IMR-90 (cell line): ENCODE results near the gene RPL26. TPM values are rescaled to one million over a fixed set of nuclear protein-coding genes. Genes with fewer than 3 reads are reported as not detected.

Experiments used
- ATAC-seq: fragments of 200-7000 bp; cut with Tn5 transposase; 2 replicates; pipeline ENCODE4 v1.9.1; 2020; ENCODE audit warnings: low read depth, mild to moderate bottlenecking, moderate library complexity
- BruUV-seq: library from RNA; stranded (reverse); fragments of 400-500 nt; replicated peaks from 2 replicates; lab custom pipeline; 2021; lab: Mats Ljungman, UMichigan
- CTCF ChIA-PET: fragments of 300-600 bp; formaldehyde crosslinking; extraction: SDS; loops from one replicate; lab custom pipeline; 2021; ENCODE audit warnings: antibody characterized with exemption; lab: Yijun Ruan, JAX
- POLR2A ChIA-PET: fragments of 300-600 bp; sonication (Branson Sonifier 250); formaldehyde crosslinking; loops from one replicate; lab custom pipeline; 2022; ENCODE audit warnings: antibody characterized with exemption; ENCODE audit not compliant: unreplicated experiment; lab: Charles Lee
- DNase-seq: peaks from one replicate; pipeline ENCODE4 v3.0.0; 2013
- H2AFZ ChIP-seq: replicated peaks from 2 replicates; pipeline ENCODE3; 2013; ENCODE audit warnings: low read length, mild to moderate bottlenecking; ENCODE audit not compliant: poor library complexity
- H2AK5ac ChIP-seq: 2 replicates; pipeline ENCODE4 v1.6.1; 2013; ENCODE audit warnings: low read depth, low read length, inconsistent platforms
- H2AK9ac ChIP-seq: replicated peaks from 2 replicates; pipeline ENCODE3; 2013; ENCODE audit warnings: mild to moderate bottlenecking, low read depth, low read length, moderate library complexity; ENCODE audit not compliant: poor library complexity
- H2BK120ac ChIP-seq: 2 replicates; pipeline ENCODE4 v1.6.1; 2013; ENCODE audit warnings: low read depth, low read length, inconsistent platforms
- H2BK15ac ChIP-seq: 3 replicates; pipeline ENCODE4 v1.6.1; 2013; ENCODE audit warnings: low read depth, low read length, inconsistent platforms
- H2BK20ac ChIP-seq: 2 replicates; pipeline ENCODE4 v1.6.1; 2013; ENCODE audit warnings: low read depth, mild to moderate bottlenecking, inconsistent platforms, low read length, moderate library complexity
- H2BK5ac ChIP-seq: 2 replicates; pipeline ENCODE4 v1.6.1; 2013; ENCODE audit warnings: mild to moderate bottlenecking, low read depth, low read length, inconsistent platforms; ENCODE audit not compliant: poor library complexity, severe bottlenecking
- H3K14ac ChIP-seq: replicated peaks from 2 replicates; pipeline ENCODE4 v1.6.1; 2013; ENCODE audit warnings: low read depth, low read length, inconsistent platforms
- H3K18ac ChIP-seq: 2 replicates; pipeline ENCODE4 v1.6.1; 2013; ENCODE audit warnings: low read depth, low read length, control low read depth
- H3K23ac ChIP-seq: 2 replicates; pipeline ENCODE4 v1.6.1; 2013; ENCODE audit warnings: low read depth, low read length, inconsistent platforms
- H3K27ac ChIP-seq: 2 replicates; pipeline ENCODE4 v1.5.1; 2013; ENCODE audit warnings: mild to moderate bottlenecking, control low read depth, low read length; ENCODE audit not compliant: insufficient read depth
- H3K27me3 ChIP-seq: 2 replicates; pipeline ENCODE4 v1.6.1; 2013; ENCODE audit warnings: low read length; ENCODE audit not compliant: control insufficient read depth, insufficient read depth
- H3K36me3 ChIP-seq: 2 replicates; pipeline ENCODE4 v1.6.1; 2013; ENCODE audit warnings: low read length, mixed read lengths; ENCODE audit not compliant: control insufficient read depth, insufficient read depth
- H3K4ac ChIP-seq: 2 replicates; pipeline ENCODE4 v1.6.1; 2013; ENCODE audit warnings: low read depth, low read length, inconsistent platforms
- H3K4me1 ChIP-seq: 2 replicates; pipeline ENCODE4 v1.6.1; 2013; ENCODE audit warnings: low read length, mixed read lengths; ENCODE audit not compliant: control insufficient read depth, insufficient read depth
- H3K4me2 ChIP-seq: 2 replicates; pipeline ENCODE4 v1.6.1; 2013; ENCODE audit warnings: low read depth, mild to moderate bottlenecking, control low read depth, low read length, moderate library complexity
- H3K4me3 ChIP-seq: 2 replicates; pipeline ENCODE4 v1.5.1; 2013; ENCODE audit warnings: low read depth, mild to moderate bottlenecking, control low read depth, low read length, moderate library complexity; ENCODE audit not compliant: insufficient read depth
- H3K56ac ChIP-seq: 2 replicates; pipeline ENCODE4 v1.6.1; 2013; ENCODE audit warnings: low read length, inconsistent platforms; ENCODE audit not compliant: insufficient read depth; ENCODE audit errors: extremely low read depth
- H3K79me1 ChIP-seq, 2 experiments: 2 replicates each; pipeline ENCODE4 v1.6.1; 2013; ENCODE audit warnings: low read length in 2 of 2, inconsistent platforms in 1 of 2, low read depth in 1 of 2
- H3K9ac ChIP-seq: 2 replicates; pipeline ENCODE4 v1.6.1; 2013; ENCODE audit warnings: low read depth, low read length, control low read depth
- H3K9me1 ChIP-seq: 2 replicates; pipeline ENCODE4 v1.6.1; 2013; ENCODE audit warnings: low read length, inconsistent platforms; ENCODE audit not compliant: insufficient read depth
- H3K9me3 ChIP-seq: 2 replicates; pipeline ENCODE4 v1.6.1; 2013; ENCODE audit warnings: low read length; ENCODE audit not compliant: control insufficient read depth, insufficient read depth
- H4K20me1 ChIP-seq: 2 replicates; pipeline ENCODE4 v1.6.1; 2013; ENCODE audit warnings: low read length, inconsistent platforms; ENCODE audit not compliant: insufficient read depth
- H4K5ac ChIP-seq: 2 replicates; pipeline ENCODE4 v1.6.1; 2013; ENCODE audit warnings: mild to moderate bottlenecking, low read depth, low read length, control low read depth
- H4K8ac ChIP-seq, 2 experiments: 2 replicates each; pipeline ENCODE4 v1.6.1; 2013; ENCODE audit warnings: low read depth in 2 of 2, low read length in 2 of 2, control low read depth in 1 of 2, inconsistent platforms in 1 of 2
- H4K91ac ChIP-seq: 2 replicates; pipeline ENCODE4 v1.6.1; 2013; ENCODE audit warnings: low read depth, low read length, inconsistent platforms; ENCODE audit not compliant: insufficient read depth
- SMC3 ChIP-seq: fragments of 150-350 bp; IDR thresholded peaks from 2 replicates; pipeline ENCODE4 v1.6.1; 2016; ENCODE audit warnings: low read depth, mild to moderate bottlenecking, antibody characterized with exemption, low read length, moderate library complexity
- WGBS, 2 experiments: methylation state at CpG; one replicate each; pipeline versions ENCODE4 v1.1.5 to v1.1.7; 2013; ENCODE audit warnings: missing lambda C conversion rate in 2 of 2; ENCODE audit not compliant: insufficient read length in 1 of 2; ENCODE audit errors: extremely low coverage in 2 of 2; 5-methylcytosine and 5-hydroxymethylcytosine counted together
- dilution Hi-C: fragments of 300-500 bp; cut with HindIII; formaldehyde crosslinking; loops from one replicate; pipeline ENCODE4 v1.14.3; 2018; ENCODE audit warnings: low sequenced_read_pairs; ENCODE audit not compliant: unreplicated experiment
- in situ Hi-C: fragments of 300-500 bp; cut with MboI; formaldehyde crosslinking; loops from 3 replicates; pipeline ENCODE4 v1.14.3; 2019; ENCODE audit warnings: low sequenced_read_pairs, inconsistent platforms, mixed read lengths
- intact Hi-C: fragments of 100-400 bp; cut with micrococcal nuclease; formaldehyde crosslinking; loops from 2 replicates; pipeline ENCODE4 v1.10.0; 2022
- polyA plus RNA-seq, 3 experiments: library from polyadenylated mRNA; depleted of rRNA; stranded (reverse); fragments of >200 nt; gene quantifications; 2 replicates each; pipeline ENCODE4 v1.2.3, GENCODE V29; 2012; ENCODE audit warnings: low replicate concordance in 1 of 3
- total RNA-seq: library from RNA; depleted of rRNA; stranded (reverse); fragments of >200 nt; gene quantifications from 2 replicates; pipeline ENCODE4 v1.2.3, GENCODE V29; 2012

Gene RPL26
- total and polyA plus RNA-seq, 2 of the 4 experiments (the other 2 are of a cell fraction) = 4,763 to 5,013 TPM

- no peak for DNase-seq
- Histone ChIP-seq H3K27me3 (peaks cover 22% of the 10 kb centered on the region), H3K4me2 (no peak overlapping the region), H4K91ac (no peak overlapping the region), H3K36me3 (no peaks in the 10 kb centered on the region), H2BK5ac (no peak overlapping the region), H3K79me1 (no peaks in the 10 kb centered on the region), H3K4me1 (no peaks in the 10 kb centered on the region), H3K56ac (no peak overlapping the region), H4K20me1 (no peaks in the 10 kb centered on the region), H3K9me3 (0 out of 2 replicates have a peak, but pooled peaks cover 2% of the 10 kb centered on the region), H3K4me3 (no peak overlapping the region), H2AK9ac (no peak overlapping the region), H3K9me1 (no peaks in the 10 kb centered on the region), H3K4ac (no peak overlapping the region), H3K18ac (no peak overlapping the region), H2BK15ac (no peak overlapping the region), H2AK5ac (no peak overlapping the region), H3K27ac (no peak overlapping the region), H3K14ac (no peak overlapping the region), H2BK120ac (no peak overlapping the region), H4K5ac (no peak overlapping the region), H4K8ac (no peak overlapping the region), H2AFZ (no peak overlapping the region), H2BK20ac (no peak overlapping the region), H3K9ac (no peak overlapping the region), H3K23ac (no peak overlapping the region)
- intact Hi-C loops (no loop called here), in situ Hi-C loops (loop anchor here (10.0 kb wide), 2 partner anchors 341 to 371 kb away; partner anchors contain the start of gene SPDYE4), dilution Hi-C loops (no loop called here)
- WGBS, 2 experiments = 100% methylated on average over 1 of the region's 4 CpGs; no CpG with 5 or more reads in 1 of the 2 experiments
- no peak for TF ChIP-seq SMC3
- ChIA-PET POLR2A (no interaction called here), CTCF (no interaction called here)
- BruUV-seq = no TSS peak
- no peak for ATAC-seq
These were observed 30.3 kb upstream of the RPL26 start for GRCh38 chr17:8413328-8413727.
